ENCODE data around the gene BAX.

Gene BAX

GRCh38 chr19:48997972-48998371 is 43.3 kb downstream of the BAX start:
- Histone ChIP-seq H3K56ac (ENCODE audit: low read length) (no peak overlapping the region), H4K8ac (ENCODE audit: low read depth, low read length) (no peak overlapping the region), H3K36me3 (ENCODE audit: control insufficient read depth, insufficient read depth, low read length) (no peaks in the 10 kb centered on the region), H3K79me1 (ENCODE audit: low read length) (peaks cover 16% of the 10 kb centered on the region), H3K27ac (ENCODE audit: low read depth, low read length) (no peak overlapping the region), H2BK5ac (ENCODE audit: low read length) (no peak overlapping the region), H2BK15ac (replicated peaks; ENCODE audit: low read depth) (no peak overlapping the region), H3K18ac (ENCODE audit: low read length) (no peak overlapping the region), H3K79me2 (ENCODE audit: control insufficient read depth, insufficient read depth, low read length) (peaks cover 18% of the 10 kb centered on the region), H3K4me3 (ENCODE audit: low read length) (no peak overlapping the region), H3K27me3 (ENCODE audit: insufficient read depth, low read length, poor library complexity) (no peaks in the 10 kb centered on the region), H3K4ac (ENCODE audit: low read depth, low read length) (no peak overlapping the region), H3K4me2 (ENCODE audit: low read length) (no peak overlapping the region), H3K9ac (ENCODE audit: low read length) (no peak overlapping the region), H2AK5ac (ENCODE audit: low read length) (no peak overlapping the region), H4K5ac (ENCODE audit: low read length) (no peak overlapping the region), H3K23ac (ENCODE audit: low read length) (no peak overlapping the region), H2BK120ac (ENCODE audit: low read depth, low read length) (no peak overlapping the region), H3K4me1 (ENCODE audit: control insufficient read depth, low read depth, low read length) (no peaks in the 10 kb centered on the region)
- no CpG with 5 or more reads among the region's 5 CpGs for WGBS (ENCODE audit: extremely low coverage, insufficient coverage, low lambda C conversion rate)
- DNase-seq: peak; percentile 86

- peaks cover 4% of the 10 kb centered on the region for H3K36me3 ChIP-seq (ENCODE audit: control insufficient read depth, insufficient read depth, low read length)
- no peak overlapping the region for H3K23ac ChIP-seq (ENCODE audit: low read length)
- no peak overlapping the region for H3K18ac ChIP-seq (ENCODE audit: low read length)
- H3K4me3 ChIP-seq (ENCODE audit: low read length): no peak overlapping the region
- no peak overlapping the region for H3K4ac ChIP-seq (ENCODE audit: low read depth, low read length)
- no peak overlapping the region for H3K4me2 ChIP-seq (ENCODE audit: low read length)
- no peak overlapping the region for H3K27ac ChIP-seq (ENCODE audit: low read depth, low read length)
- WGBS (ENCODE audit: extremely low coverage, insufficient coverage, low lambda C conversion rate): no CpG with 5 or more reads among the region's 16 CpGs
- H2BK5ac ChIP-seq (ENCODE audit: low read length): no peak overlapping the region
- no peak overlapping the region for H2BK120ac ChIP-seq (ENCODE audit: low read depth, low read length)
- H3K79me1 ChIP-seq (ENCODE audit: low read length): peaks cover 11% of the 10 kb centered on the region
- H3K79me2 ChIP-seq (ENCODE audit: control insufficient read depth, insufficient read depth, low read length): peaks cover 9% of the 10 kb centered on the region
- no peaks in the 10 kb centered on the region for H3K27me3 ChIP-seq (ENCODE audit: insufficient read depth, low read length, poor library complexity)
- H2BK15ac ChIP-seq (replicated peaks; ENCODE audit: low read depth): no peak overlapping the region
- H3K4me1 ChIP-seq (ENCODE audit: control insufficient read depth, low read depth, low read length): no peaks in the 10 kb centered on the region
- H3K56ac ChIP-seq (ENCODE audit: low read length): peak overlapping the region; percentile 12
- H4K8ac ChIP-seq (ENCODE audit: low read depth, low read length): no peak overlapping the region
- peak overlapping the region; percentile 4 for H3K9ac ChIP-seq (ENCODE audit: low read length)
- no peak overlapping the region for H2AK5ac ChIP-seq (ENCODE audit: low read length)
- no peak overlapping the region for H4K5ac ChIP-seq (ENCODE audit: low read length)
- peak; percentile 91 for DNase-seq
Observed at GRCh38 chr19:48999481-49000325, 45.0 kb downstream of the BAX start.

GRCh38 chr19:49004133-49004532 is 49.5 kb downstream of the BAX start:
- Histone ChIP-seq H4K5ac (ENCODE audit: low read length) (no peak overlapping the region), H3K9ac (ENCODE audit: low read length) (no peak overlapping the region), H3K4ac (ENCODE audit: low read depth, low read length) (no peak overlapping the region), H3K18ac (ENCODE audit: low read length) (no peak overlapping the region), H2BK120ac (ENCODE audit: low read depth, low read length) (no peak overlapping the region), H4K8ac (ENCODE audit: low read depth, low read length) (no peak overlapping the region), H3K27me3 (ENCODE audit: insufficient read depth, low read length, poor library complexity) (no peaks in the 10 kb centered on the region), H3K4me1 (ENCODE audit: control insufficient read depth, low read depth, low read length) (no peaks in the 10 kb centered on the region), H3K27ac (ENCODE audit: low read depth, low read length) (no peak overlapping the region), H3K79me2 (ENCODE audit: control insufficient read depth, insufficient read depth, low read length) (no peaks in the 10 kb centered on the region), H3K36me3 (ENCODE audit: control insufficient read depth, insufficient read depth, low read length) (peaks cover 15% of the 10 kb centered on the region), H2BK5ac (ENCODE audit: low read length) (no peak overlapping the region), H2BK15ac (replicated peaks; ENCODE audit: low read depth) (no peak overlapping the region), H2AK5ac (ENCODE audit: low read length) (no peak overlapping the region), H3K56ac (ENCODE audit: low read length) (no peak overlapping the region), H3K23ac (ENCODE audit: low read length) (no peak overlapping the region), H3K79me1 (ENCODE audit: low read length) (no peaks in the 10 kb centered on the region), H3K4me3 (ENCODE audit: low read length) (no peak overlapping the region), H3K4me2 (ENCODE audit: low read length) (no peak overlapping the region)
- DNase-seq: no peak
- no CpG with 5 or more reads among the region's 15 CpGs for WGBS (ENCODE audit: extremely low coverage, insufficient coverage, low lambda C conversion rate)

GRCh38 chr19:49004964-49005614 is 50.4 kb downstream of the BAX start:
- Histone ChIP-seq H4K8ac (ENCODE audit: low read depth, low read length) (no peak overlapping the region), H3K4me3 (ENCODE audit: low read length) (no peak overlapping the region), H2BK15ac (replicated peaks; ENCODE audit: low read depth) (no peak overlapping the region), H4K5ac (ENCODE audit: low read length) (no peak overlapping the region), H3K23ac (ENCODE audit: low read length) (no peak overlapping the region), H3K27ac (ENCODE audit: low read depth, low read length) (no peak overlapping the region), H3K27me3 (ENCODE audit: insufficient read depth, low read length, poor library complexity) (no peaks in the 10 kb centered on the region), H2BK5ac (ENCODE audit: low read length) (no peak overlapping the region), H3K56ac (ENCODE audit: low read length) (no peak overlapping the region), H3K36me3 (ENCODE audit: control insufficient read depth, insufficient read depth, low read length) (peaks cover 16% of the 10 kb centered on the region), H3K4me2 (ENCODE audit: low read length) (no peak overlapping the region), H3K18ac (ENCODE audit: low read length) (no peak overlapping the region), H2BK120ac (ENCODE audit: low read depth, low read length) (no peak overlapping the region), H3K79me1 (ENCODE audit: low read length) (no peaks in the 10 kb centered on the region), H3K79me2 (ENCODE audit: control insufficient read depth, insufficient read depth, low read length) (no peaks in the 10 kb centered on the region), H3K4ac (ENCODE audit: low read depth, low read length) (no peak overlapping the region), H3K4me1 (ENCODE audit: control insufficient read depth, low read depth, low read length) (no peaks in the 10 kb centered on the region), H3K9ac (ENCODE audit: low read length) (no peak overlapping the region), H2AK5ac (ENCODE audit: low read length) (no peak overlapping the region)
- no peak for DNase-seq
- no CpG with 5 or more reads among the region's 7 CpGs for WGBS (ENCODE audit: extremely low coverage, insufficient coverage, low lambda C conversion rate)

GRCh38 chr19:49006905-49007304 is 52.2 kb downstream of the BAX start:
- no peak overlapping the region for H3K18ac ChIP-seq (ENCODE audit: low read length)
- no peak overlapping the region for H3K9ac ChIP-seq (ENCODE audit: low read length)
- H2BK120ac ChIP-seq (ENCODE audit: low read depth, low read length): no peak overlapping the region
- H3K79me1 ChIP-seq (ENCODE audit: low read length): no peaks in the 10 kb centered on the region
- peaks cover 22% of the 10 kb centered on the region for H3K36me3 ChIP-seq (ENCODE audit: control insufficient read depth, insufficient read depth, low read length)
- no peaks in the 10 kb centered on the region for H3K4me1 ChIP-seq (ENCODE audit: control insufficient read depth, low read depth, low read length)
- DNase-seq: no peak
- no peaks in the 10 kb centered on the region for H3K27me3 ChIP-seq (ENCODE audit: insufficient read depth, low read length, poor library complexity)
- no peak overlapping the region for H4K8ac ChIP-seq (ENCODE audit: low read depth, low read length)
- no peak overlapping the region for H3K27ac ChIP-seq (ENCODE audit: low read depth, low read length)
- no CpG with 5 or more reads among the region's 22 CpGs for WGBS (ENCODE audit: extremely low coverage, insufficient coverage, low lambda C conversion rate)
- no peak overlapping the region for H2AK5ac ChIP-seq (ENCODE audit: low read length)
- no peak overlapping the region for H2BK5ac ChIP-seq (ENCODE audit: low read length)
- H4K5ac ChIP-seq (ENCODE audit: low read length): no peak overlapping the region
- H2BK15ac ChIP-seq (replicated peaks; ENCODE audit: low read depth): no peak overlapping the region
- H3K4ac ChIP-seq (ENCODE audit: low read depth, low read length): no peak overlapping the region
- no peak overlapping the region for H3K4me2 ChIP-seq (ENCODE audit: low read length)
- H3K56ac ChIP-seq (ENCODE audit: low read length): no peak overlapping the region
- H3K4me3 ChIP-seq (ENCODE audit: low read length): no peak overlapping the region
- no peak overlapping the region for H3K23ac ChIP-seq (ENCODE audit: low read length)
- no peaks in the 10 kb centered on the region for H3K79me2 ChIP-seq (ENCODE audit: control insufficient read depth, insufficient read depth, low read length)
